Cardiac fibroblast (primary cell): ENCODE results near the gene MPI.
"Not testable (repeated sequence)": the region's sequence is repeated elsewhere in the genome, so short reads cannot be mapped to it uniquely, and the experiment has no call there.

Source experiments
- DNase-seq, 2 donors: peaks; one replicate each; pipeline versions ENCODE4 v3.0.0 to v3.0.0-alpha.2; 2010; ENCODE audit warnings: low read depth in 2 of 2
- H3K4me3 ChIP-seq, 2 donors: replicated peaks in 1 of 2; 1 replicate in 1 of 2; 2 replicates in 1 of 2; pipeline ENCODE4 v1.5.1; 2011; ENCODE audit warnings: low read depth in 2 of 2, low read length in 2 of 2, mild to moderate bottlenecking in 2 of 2, moderate library complexity in 1 of 2
- TF ChIP-seq, protein P1 (sequence below): IDR thresholded peaks from one replicate; pipeline ENCODE4 v1.5.1; 2011; ENCODE audit warnings: low read depth, mild to moderate bottlenecking, low read length, inconsistent platforms

Gene MPI

DNA sequence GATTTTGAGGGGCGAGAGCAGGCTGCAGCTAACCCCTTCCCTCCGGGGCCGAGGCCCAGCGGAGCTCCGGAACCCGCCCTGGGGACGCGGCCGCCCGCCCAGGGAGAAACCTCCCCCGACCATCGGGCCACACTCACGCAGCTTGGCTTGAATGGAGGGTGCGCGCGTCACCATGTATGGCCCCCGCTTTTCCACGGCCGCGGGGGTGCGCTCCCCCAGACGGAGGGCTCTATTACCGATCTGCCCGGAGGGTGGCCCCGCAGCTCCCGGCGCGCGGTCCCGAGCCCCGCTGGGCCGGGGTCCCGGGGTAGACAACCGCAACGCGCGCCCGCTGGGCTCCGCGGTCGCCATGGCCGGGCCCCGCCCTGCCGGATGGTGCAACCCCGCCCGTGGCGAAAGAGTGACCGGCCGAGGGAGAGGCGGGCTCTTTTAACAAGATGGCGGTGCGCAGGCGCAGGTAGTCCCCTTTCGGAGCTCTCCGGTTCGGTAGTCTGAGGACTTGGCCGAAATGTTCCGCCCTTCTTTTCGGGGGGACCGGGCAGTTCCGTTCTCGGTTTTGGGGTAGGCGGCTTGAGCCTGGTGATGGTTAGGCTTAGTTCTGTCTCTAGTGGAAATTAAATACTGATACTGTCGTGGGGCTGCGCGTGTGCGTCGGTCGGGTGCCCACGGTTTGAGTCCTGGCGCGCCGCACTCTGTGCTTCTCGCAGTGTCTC lies 16.8 kb downstream of the MPI start, which contains the start of gene FAM219B:
Gene FAM219B, minus strand, starts transcription at position 402 of the 713 bp plus-strand sequence. Its CDS starts 51 bp downstream, at position 351.
- TF ChIP-seq, protein P1, sequence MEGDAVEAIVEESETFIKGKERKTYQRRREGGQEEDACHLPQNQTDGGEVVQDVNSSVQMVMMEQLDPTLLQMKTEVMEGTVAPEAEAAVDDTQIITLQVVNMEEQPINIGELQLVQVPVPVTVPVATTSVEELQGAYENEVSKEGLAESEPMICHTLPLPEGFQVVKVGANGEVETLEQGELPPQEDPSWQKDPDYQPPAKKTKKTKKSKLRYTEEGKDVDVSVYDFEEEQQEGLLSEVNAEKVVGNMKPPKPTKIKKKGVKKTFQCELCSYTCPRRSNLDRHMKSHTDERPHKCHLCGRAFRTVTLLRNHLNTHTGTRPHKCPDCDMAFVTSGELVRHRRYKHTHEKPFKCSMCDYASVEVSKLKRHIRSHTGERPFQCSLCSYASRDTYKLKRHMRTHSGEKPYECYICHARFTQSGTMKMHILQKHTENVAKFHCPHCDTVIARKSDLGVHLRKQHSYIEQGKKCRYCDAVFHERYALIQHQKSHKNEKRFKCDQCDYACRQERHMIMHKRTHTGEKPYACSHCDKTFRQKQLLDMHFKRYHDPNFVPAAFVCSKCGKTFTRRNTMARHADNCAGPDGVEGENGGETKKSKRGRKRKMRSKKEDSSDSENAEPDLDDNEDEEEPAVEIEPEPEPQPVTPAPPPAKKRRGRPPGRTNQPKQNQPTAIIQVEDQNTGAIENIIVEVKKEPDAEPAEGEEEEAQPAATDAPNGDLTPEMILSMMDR: no peak
- peak within 1 kb of the TSS; percentile 85 to 88 for H3K4me3 ChIP-seq
- DNase-seq: peak; percentile 88 to 89

DNA sequence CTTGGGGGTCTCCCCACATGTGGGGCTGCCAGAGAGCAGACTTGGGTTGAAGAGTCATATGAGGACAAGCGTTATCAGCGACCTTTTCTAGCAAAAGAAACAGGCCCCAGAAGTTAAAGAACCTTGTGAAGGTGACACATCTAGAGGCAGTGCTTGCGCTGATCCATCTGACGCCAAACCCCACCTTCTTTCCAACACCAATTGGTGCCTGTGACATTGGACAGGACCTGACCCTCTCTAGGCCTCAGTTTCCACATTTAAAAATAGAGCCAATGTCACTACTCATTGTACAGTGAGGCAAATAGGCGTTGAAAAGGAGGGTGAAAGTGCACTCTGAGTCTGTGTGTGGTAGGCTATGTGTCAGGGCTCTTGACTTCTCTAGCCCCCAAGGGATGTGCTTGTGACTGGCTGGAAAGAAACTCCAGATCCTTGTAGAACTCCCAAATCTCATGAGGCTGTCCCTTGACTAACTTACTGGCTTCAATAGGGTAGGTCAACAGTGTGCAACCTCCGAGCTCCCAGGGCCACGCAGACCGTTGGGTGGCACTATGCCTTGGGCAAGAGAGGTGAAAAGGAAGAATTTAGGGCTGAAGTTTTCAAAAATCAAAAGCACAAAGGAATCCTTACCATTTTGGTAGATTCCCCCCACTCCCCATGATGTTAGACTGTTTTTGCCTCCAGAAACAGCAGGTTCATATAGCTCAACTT lies 17.5 kb downstream of the MPI start:
- peak in 1 of 2 donors; percentile 17 for DNase-seq
- peak overlapping the region; percentile 85 to 88 for H3K4me3 ChIP-seq
- TF ChIP-seq, protein P1: no peak

- H3K4me3 ChIP-seq: no peak overlapping the region
- TF ChIP-seq, protein P1: no peak
- DNase-seq: no peak
Observed at GRCh38 chr15:74908635-74909034, 18.8 kb downstream of the MPI start.

- TF ChIP-seq, protein P1: no peak
- H3K4me3 ChIP-seq: no peak overlapping the region
- DNase-seq: peak in 1 of 2 donors; percentile 40
Observed at GRCh38 chr15:74913041-74913440, 23.2 kb downstream of the MPI start.

- not testable (repeated sequence) for DNase-seq
Observed at GRCh38 chr15:74913799-74914198, 24.0 kb downstream of the MPI start.

DNA sequence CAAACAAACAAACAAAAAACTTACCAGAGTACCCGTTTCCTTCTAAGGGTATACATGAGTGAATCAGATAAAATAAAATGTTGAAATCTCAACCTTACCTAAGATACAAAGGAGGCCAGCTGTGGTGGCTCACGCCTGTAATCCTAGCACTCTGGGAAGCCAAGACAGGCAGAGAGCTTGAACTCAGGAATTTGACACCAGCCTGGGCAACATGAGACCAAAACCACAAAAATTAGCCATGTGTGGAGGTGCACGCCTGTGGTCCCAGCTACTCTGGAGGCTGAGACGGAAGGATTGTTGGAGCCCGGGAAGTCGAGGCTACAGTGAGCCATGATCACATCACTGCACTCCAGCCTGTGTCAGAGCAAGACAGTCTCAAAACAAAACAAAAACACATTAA lies 27.8 kb downstream of the MPI start:
- TF ChIP-seq, protein P1: no peak

More at GRCh38 chr15:74913799-74914198, 24.0 kb downstream of the MPI start:
- H3K4me3 ChIP-seq: not testable (repeated sequence)

DNA sequence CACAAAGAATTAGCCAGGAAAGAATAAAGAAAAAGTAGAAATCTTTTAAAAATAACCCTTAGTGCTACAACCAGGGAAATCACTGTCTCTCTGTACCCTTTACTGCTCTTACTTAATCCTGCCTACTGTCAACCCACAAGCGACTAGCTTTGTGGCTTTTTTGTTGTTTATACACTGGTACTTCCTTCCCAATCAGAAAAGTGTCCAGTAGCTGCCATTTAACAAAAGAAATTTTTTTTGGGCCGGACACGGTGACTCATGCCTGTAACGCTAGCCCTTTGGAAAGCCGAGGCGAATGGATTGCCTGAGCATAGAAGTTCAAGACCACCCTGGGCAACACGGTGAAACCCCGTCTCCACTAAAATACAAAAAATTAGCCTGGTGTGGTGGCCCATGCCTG lies 30.6 kb downstream of the MPI start:
- DNase-seq: no peak
- H3K4me3 ChIP-seq: no peak overlapping the region
- TF ChIP-seq, protein P1: no peak

More for the DNA sequence above, 27.8 kb downstream of the MPI start:
- H3K4me3 ChIP-seq: no peak overlapping the region
- no peak for DNase-seq
